Measurements from ENCODE around the gene CORO2B.

CORO2B gene

DNA sequence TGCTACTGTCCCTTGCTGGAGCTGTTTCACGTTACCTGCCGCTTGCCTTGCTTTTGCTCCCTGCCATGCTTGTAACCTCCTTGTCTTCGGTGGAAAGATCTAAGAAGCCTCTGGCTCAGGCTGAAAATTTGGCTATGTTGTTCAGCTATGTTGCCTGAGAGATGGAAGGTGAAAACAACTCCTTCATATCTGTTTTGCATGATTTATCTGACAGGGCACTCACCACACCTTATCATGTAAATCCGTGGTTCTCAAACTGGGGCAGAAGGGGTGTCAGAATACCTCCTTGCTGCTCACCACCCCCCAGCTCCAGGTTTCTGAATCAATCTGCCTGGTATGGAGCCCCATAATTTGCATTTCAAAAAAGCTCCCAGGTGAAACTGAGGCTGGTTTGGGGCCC lies 6.5 kb upstream of the CORO2B start:
- DNase-seq (ENCODE audit: low read depth in 2 of 2), result no peak

DNA sequence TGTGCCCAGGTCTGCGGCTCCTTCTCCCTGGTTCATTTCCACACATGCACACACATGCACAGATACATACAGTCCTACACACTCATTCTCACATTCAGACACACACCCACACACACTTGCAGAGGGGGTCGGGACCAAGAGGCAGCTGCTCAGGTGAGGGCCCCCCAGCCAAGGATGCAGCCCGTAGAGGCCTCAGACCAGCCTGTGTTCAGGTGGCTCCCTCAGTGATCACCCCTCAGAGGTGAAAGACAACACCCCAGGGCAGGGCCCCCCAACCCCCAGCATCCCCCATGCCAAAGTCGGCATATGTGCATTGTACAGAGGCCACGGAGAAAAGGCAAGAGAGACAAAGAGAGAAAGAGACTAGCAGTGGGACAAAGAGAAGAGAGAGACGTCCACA lies 5.9 kb upstream of the CORO2B start:
- no peak for DNase-seq (ENCODE audit: low read depth in 2 of 2)

DNA sequence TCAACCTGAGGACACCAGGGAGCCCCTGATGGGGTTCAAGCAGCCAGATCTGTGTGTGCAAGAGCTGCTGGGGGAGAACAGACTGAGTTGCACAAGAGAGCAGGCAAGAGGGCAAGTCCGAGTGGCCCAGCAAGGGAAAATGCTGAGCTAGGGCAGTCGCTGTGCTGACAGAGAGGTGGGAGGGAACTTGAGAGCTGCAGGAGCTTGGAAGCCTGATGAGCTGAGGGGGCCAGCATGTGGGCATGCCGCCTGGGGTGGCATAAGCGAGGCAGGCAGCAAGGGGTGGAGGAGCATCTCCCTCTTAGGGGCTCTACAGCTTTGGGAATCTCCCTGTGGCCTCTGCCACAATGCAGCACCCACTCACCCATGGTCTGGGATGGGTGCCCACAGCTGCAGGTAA lies 4.7 kb upstream of the CORO2B start:
- no peak for DNase-seq (ENCODE audit: low read depth in 2 of 2)

DNA sequence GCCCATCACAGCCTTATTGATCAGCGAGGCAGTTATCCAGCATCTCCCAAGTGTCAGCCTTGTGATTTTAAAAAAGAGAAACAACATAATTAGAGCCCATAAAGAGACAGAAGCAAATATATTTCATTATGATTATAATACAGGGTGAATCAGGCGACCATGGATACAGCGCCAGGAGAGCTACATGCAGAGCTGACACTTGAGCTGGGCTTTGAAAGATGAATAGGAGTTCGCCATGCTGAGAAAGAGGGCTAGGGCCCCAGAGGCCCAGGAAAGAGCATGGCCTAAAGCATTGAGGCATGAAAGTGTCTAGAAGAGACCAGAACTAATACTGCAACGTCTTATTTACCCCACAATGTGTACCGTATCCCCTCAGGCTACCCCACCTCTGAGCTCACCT lies 4.2 kb upstream of the CORO2B start:
- no peak for DNase-seq (ENCODE audit: low read depth in 2 of 2)

DNA sequence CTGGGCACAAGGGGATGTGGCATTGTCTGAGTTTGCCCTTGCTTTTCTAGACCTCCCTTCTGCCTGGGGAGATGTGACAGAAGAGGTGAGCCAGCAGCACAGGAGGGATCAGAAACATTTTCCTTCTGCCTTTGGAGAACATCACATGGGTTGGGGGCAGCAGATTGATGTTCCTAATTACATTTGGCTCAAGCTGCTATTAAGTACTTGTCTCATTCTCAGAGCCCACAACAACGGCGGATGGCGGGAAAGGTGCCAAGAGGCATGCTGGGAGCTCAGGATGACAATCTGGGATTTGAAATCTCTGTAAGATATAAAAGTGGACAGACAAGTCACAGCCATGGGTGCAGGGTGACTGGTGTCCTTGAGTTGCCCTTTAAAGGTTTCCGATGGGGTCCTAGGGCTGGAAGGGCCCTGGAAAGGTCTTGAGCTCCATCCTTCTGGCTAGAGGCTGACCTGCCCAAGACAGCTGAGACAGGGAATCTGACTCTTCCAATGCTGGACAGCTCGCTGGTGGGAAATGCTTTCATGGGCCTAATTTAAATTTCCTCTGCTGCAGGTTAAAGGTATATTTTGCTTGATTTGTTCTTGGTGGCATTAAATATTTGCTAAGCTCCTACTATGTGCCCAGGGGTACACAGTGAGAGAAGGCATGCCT lies 2.4 kb upstream of the CORO2B start:
- no peak for DNase-seq (ENCODE audit: low read depth in 2 of 2)

DNA sequence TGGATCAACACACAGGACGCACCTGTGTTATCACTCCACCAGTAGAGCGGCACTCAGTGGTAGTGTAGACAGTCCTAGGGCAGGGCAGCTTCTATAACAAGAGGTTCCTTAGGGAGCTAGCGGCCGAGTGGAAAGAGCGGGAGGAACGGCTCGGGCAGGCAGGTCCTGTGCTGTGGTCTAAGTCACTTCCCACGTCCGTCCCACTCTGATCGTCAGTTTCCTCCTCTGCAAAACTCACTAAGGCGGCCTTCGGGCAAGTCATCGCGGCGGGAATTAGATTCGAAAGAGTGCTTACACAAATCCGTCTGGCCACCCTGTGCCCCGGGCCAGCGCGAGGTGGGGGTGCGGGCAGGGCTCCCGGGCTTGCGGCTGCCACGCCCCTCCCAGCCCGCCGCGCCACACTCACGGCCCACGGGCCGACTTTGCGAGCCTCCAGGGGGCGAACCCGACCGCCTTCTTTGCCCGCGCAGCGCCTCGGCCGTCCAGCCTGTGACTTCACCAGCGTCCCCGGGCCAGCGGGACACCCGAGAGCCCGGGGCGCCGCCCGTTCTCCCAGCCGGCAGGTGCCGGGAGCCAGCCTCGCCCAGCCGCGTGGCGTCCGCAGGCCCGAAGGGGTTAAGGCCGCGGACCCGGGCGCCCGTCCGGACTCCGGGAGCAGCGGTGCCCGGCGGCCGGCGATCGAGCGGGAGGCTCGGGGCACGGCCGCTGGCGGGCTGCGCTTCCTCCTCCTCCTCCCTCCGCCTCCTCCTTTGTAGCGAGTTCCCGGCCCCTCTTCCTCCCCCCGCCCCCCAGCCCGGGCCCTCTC lies 416 bp upstream of the CORO2B start:
- no peak for DNase-seq (ENCODE audit: low read depth in 2 of 2)

DNA sequence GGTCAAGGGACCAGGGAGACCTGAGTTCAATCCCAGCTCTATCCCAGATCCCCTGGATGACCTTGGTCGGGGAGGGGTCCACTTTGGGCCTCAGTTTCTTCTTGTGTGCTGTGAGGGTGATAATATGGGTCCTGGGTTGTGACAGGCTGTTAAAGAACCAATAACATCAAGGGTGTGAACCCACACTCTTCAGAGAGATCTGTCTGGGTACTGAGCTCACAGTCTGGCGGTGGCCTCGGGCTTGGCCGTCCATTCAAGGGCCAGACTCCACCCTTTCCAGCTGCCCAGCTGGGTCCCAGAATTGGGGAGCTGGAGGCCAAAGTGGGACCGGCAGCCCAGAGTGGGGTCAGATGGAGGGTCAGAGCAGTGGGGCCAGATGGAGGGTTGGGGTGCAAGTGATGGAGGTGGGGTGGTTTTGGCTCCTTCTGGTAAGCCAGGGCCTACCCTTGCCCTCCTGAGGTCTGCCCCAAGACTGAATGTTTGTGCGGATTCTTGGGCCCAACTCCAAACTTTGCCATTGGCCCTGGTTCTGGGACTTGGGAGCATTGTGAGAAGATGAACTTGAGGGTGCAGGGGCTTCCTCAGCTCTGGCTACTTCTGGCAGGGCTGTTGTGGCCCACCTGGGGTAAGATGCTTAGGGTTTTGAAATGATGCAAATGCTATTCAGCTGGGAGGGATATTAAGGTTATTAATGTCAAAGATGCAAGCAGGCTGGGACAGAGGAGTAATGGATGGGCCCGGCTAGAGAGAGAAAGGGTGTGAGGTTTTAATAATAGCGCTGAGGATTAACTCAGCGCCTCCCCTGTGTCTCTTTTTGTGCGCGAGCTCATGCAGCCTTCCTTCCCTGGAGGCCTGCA lies 1.5 kb downstream of the CORO2B start:
- no peak for DNase-seq (ENCODE audit: low read depth in 2 of 2)

DNA sequence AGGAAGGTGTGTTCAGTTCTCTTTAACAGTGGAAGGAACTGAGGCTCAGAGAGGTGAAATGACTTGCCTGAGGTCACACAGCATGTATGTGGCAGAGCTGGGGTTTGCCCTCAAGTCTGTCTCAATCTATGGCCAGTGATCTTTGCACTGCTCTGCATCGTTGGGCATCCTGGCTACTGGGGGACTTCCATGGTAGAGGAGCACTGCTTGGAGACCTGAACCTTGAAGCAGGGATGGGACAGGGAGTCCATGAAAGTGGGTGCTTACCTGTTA lies 2.0 kb downstream of the CORO2B start:
- DNase-seq (ENCODE audit: low read depth in 2 of 2), result no peak

DNA sequence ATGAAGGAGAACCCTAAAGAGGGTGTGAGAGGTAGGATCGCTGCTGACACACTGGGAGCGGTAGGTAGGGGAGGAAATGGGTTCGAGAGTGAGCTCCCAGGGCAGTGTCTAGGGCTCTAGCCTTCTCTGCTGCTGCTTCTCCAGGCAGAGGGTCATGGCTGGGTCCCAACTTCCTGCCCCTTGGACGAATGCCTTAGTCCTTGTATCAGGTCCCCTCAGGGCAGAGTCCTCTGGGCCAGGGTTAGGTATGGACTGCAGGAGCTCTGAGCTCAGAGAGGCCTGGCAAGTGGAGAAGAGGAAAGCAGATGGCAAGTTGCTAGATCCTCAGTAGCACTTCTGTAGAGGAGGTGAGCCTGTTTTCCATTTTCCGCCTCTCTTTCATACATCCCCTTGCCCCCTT lies 2.9 kb downstream of the CORO2B start:
- no peak for DNase-seq (ENCODE audit: low read depth in 2 of 2)

DNA sequence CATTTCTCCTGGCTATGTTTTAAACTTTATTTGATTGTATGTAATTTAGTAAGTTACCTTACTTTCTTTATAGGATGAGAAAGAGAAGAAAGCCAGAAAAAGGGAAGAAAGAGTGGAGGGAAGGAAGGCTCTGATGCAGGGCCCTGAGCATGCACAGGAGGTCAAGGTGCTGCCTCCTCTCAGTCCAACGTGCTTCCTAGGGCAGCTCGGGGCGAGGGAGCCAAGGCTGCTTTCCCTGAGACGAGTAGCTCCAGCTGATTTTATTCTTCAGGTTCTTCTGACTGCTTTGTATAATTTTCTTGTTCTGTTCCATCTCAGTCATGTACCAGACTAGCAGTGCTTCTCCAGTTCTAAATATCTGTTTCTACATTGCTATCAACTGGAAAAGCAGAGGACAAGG lies 3.4 kb downstream of the CORO2B start:
- DNase-seq (ENCODE audit: low read depth in 2 of 2), result no peak

DNA sequence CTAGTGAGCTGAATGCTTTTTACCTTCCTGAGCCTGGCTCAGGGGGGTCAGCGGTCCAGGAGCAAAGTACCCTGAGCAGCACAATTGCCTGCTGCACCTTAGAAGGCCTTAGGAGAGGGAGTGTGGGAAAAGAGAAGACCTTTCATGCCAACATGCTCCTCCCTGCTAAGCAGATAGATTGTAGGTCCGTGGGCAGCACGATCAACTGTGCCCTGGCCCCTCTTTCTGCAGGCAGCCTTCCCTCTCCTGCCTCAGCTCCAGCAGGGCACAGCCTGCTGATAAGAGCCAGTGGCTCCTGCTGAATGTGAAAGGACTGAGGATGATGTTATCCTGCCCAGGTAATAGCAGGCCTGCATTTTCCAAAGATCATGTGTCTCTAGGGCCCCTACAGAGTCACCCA lies 4.1 kb downstream of the CORO2B start:
- DNase-seq (ENCODE audit: low read depth in 2 of 2), result no peak

DNA sequence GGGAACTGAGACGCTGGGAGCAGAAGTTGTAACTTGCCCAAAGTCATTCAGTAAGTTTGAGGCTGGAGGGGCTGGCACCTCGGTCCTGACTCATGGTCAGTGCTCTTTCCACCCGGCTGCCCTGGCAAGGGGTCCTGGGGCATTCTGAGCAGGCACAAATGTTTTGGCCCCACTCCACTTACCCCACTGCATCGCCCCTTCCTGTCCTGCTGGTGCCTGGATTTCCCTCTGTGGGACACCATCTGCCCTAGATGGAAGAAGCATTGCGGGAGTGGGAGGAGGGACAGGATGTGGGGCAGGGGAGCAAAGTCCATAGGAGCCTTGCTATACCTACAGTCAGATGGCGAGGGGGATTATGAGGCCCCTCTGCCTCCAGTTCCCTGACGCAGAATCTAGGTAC lies 4.5 kb downstream of the CORO2B start:
- no peak for DNase-seq (ENCODE audit: low read depth in 2 of 2)

DNA sequence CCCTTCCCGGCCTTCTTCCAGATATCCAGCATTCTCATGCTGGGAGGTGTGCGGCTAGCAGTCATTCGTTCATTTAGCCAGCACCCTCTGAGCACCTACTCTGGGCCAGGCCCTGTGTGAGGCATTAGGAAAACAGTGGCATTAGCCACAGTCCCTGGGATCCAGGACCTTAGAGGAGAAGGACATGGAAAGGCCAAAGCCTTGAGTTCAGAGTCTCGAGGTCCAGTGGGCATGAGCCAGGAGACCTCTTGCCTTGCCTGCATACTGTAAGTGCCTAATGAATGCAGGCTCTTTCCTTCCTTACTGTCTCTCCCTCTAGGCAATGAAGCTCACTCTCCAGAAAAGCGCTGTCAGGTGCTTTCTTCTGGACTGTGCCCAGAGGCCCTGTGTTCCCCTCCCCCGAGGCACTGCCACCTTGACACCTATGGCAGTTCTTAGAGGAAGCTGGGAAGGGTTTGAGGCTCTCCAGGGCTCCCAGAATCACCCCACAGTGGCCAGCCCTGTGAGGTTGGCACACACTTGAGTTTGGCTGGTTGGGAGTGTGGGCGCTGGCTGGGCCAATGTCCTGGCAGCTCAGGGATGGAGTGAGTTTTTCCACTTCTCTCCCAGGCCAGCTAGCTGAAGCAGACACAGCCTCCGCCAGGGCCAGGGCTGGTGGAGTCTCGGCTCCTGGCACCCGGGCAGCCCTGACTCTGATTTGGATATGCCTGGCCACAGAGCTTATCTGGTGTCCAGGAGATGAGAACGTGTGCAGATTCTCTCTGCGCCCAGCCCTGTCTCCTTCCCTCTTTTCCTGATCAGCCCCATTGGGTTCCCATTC lies 5.4 kb downstream of the CORO2B start:
- no peak for DNase-seq (ENCODE audit: low read depth in 2 of 2)

DNA sequence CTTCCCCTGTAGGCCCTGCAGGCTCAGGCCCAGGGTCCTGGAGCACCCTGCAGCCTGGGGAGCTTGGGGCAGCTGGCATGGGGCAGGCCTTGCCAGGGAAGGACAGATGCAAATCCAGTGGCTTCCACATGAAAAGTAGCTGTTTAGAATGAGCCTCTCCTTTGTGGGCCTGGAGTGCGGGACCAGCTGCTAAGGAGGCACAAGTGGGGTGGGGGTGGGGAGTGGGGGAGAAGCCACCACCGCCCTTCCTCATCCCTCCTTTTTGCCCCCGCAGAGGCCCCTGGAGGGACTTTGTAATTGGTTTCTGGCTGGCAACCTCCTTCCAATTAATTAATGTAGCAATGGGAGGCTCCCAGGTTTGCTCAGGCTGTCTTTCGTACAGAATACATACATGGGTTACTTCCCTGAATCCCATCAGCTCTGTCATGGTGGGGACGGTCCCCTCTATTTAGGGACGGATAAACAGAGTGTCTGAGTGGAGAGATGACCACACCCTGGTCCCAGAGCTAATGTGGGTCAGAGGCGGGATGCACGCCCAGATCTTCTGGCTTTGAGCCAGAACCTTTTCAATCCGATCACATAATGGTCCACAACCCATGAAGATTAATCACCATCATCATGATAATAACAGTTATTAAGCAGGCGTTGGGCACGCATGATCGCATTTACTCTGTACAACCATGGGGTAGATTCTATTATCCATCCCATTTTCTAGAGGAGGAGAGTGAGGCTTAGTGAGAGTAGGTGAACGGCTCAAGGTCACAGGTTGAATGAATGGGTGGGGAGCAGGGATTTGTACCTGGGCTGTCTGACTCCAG lies 6.2 kb downstream of the CORO2B start:
- no peak for DNase-seq (ENCODE audit: low read depth in 2 of 2)

DNA sequence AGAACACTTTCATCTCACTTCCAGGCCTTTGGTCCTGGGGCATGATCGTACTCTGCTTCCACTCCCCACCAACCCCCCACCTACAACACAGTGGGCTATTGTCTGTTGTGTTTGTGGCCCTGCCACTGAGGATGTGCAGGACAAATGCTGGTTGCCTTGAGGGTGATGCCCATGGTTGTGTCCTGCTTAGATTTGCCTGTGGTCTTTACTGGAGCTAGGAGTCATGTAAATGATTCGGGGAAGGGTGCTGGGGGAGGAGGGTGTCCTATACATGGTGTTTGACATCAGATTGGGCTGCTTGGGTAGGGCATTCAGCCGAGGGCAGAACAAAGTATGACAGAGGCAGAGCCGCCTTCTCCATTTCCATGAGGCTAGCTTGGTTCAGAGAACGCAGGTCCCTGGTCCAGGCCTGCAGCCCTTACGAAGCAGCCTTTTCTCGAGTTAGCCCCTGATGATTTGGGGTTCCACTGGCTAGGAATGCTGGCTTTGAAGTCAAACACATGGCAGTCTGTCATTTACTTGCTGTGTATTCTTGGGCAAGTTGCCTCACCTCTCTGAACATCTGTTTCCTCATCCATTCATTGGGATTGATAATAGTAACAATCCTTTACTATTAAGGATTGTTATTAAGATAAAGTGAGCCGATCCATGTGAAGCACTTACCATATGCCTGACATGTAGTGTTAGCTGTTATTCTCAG lies 6.9 kb downstream of the CORO2B start:
- no peak for DNase-seq (ENCODE audit: low read depth in 2 of 2)

DNA sequence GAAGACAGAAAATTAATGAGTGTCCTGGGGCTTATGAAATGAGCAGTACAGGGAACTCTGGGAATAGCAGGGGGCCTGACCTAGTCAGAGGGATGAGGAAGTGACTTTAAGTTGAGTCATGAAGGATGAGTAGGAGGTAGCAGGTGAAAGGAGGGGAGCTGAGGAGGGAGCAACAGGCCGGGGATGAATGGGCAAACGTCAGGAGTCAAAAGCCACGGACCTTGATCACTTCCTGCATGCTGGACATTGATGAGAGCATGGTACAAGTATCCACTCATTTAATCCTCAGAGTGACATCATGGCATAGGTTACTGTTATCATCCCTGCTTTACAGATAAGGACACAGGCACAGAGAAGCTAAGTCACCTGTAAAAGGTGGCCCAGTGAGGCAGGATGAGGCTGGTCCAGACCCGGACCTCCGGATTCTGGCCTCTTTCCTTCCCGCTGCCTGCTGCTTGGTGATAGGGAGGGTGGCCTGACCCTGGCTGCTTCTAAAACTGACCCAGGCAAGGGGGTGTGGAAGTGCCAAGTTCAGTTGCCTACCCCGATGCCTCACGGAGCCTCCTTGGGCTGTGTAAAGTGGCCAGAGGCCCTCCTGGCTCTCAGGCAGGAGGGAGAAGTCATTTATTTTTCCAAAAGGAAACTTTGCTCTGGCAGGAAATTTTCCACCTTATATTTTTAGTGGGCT lies 7.6 kb downstream of the CORO2B start:
- no peak for DNase-seq (ENCODE audit: low read depth in 2 of 2)

DNA sequence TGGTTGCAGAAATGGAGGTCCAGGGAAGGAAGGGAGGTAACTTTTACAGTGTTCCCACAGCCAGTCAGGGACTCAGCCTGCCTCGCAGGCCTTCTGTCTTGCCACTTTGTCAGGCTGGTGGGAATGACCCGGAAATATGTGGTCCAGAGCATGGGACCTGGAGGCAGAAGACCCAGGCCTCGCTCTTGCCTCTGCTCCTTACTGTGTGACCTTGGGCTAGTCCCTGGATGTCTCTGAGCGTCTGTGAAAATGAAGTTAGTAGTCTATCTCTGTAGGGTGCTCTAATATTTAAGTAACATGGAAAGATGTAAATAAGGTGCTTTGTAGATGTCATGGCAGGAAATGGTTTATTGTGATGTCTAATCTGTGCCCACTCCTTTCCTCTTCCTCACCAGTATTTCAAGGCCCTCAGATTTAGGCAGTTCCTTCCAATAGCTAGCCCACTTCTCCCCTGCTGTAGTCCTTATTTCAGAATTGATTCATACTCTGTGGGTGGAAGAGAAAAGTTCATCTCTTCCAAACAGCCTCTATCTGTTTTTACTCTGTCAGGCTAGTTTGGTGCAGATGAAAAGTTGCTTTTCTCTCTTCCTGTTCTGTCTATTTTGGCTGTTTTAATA lies 9.1 kb downstream of the CORO2B start:
- no peak for DNase-seq (ENCODE audit: low read depth in 2 of 2)

DNA sequence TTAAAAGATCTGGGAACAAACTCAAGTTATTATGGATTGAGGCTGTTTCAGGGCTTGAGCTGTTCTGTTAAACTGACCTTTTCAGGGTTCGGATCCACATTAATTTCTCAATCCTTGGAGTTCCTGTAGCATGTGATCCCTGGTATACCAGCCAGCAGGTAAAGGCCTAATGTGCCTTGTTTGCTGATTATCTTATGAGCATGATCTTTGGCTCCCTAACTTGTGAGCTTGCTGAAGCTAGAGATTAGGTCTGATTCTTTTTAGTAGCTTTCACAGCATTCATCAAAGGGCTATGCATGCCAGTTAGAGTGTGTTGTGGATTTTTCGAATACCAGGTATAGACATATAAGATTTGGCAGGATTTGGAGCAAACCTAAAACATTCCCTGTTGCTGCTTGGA lies 10.3 kb downstream of the CORO2B start:
- no peak for DNase-seq (ENCODE audit: low read depth in 2 of 2)
